Measurements from ENCODE around the gene IFT22.
"Not testable (repeated sequence)": the region's sequence is repeated elsewhere in the genome, so short reads cannot be mapped to it uniquely, and the experiment has no call there.

- TF ChIP-seq CTCF (IDR thresholded peaks at IDR 0.05); REST (IDR thresholded peaks at IDR 0.05; ENCODE audit: low read depth, low read length); EP300 (IDR thresholded peaks at IDR 0.05; ENCODE audit: borderline replicate concordance in 1 of 2, low read depth in 1 of 2, low read length in 1 of 2); ELF1 (IDR thresholded peaks at IDR 0.05); FOSL2 (IDR thresholded peaks at IDR 0.05; ENCODE audit: borderline replicate concordance, low read depth); JUND (IDR thresholded peaks at IDR 0.05); USF2 (IDR thresholded peaks at IDR 0.05; ENCODE audit: borderline replicate concordance, low read depth, low read length); POLR2AphosphoS5 (IDR thresholded peaks at IDR 0.05; ENCODE audit: low read depth, low read length); CHD2 (IDR thresholded peaks at IDR 0.05; ENCODE audit: low read length, partially characterized antibody); MXI1 (IDR thresholded peaks at IDR 0.05; ENCODE audit: low read depth, low read length); TAF1 (IDR thresholded peaks at IDR 0.05; ENCODE audit: borderline replicate concordance, low read depth, low read length); USF1 (IDR thresholded peaks at IDR 0.05; ENCODE audit: borderline replicate concordance, low read depth): not testable (repeated sequence)
Measured at GRCh38 chr7:101289687-101290086, 31.9 kb downstream of the IFT22 start.

Data from SK-N-SH (cell line).